ENCODE measurements around the gene KRT15. TPM values are rescaled to one million over a fixed set of nuclear protein-coding genes. Genes with fewer than 3 reads are reported as not detected.

Gene KRT15
- 0.78 TPM in 1 of 2 replicates, not detected in the other for total RNA-seq

DNA sequence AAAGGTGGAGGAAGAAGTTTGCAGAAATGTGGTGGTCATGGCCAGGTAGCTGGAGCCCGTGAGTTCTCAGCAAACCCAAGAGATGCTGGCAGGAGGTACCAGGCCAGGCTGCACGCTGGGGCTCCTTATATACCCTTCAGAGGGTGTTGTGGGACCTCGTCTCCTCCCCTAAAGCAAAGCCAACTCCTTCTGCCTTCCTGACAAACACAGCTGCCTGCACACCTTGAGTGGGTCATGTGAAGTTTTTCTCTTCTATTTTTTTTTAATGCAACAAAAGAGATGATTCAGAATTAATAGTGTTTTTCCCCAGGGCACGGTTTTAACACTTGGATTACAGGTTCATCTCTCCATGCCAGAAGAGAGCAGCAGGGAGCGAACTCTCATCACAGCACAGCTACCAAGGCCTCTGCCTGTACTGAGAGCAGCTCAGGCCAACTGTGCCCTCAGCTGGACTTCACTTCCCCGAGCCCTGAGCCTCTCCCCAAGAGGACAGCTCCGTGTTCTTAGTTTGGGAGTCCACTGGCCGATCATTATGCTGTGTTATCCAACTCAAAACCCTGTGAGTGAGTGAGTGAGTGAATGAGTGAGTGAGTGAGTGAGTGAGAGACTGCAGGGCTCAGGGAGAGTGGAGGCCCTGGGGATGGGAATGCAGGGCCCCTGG, at the start of gene KRT15:
Gene KRT15 (minus strand): TSS at position 102 of the 661 bp plus-strand sequence. CDS start 63 bp downstream, at position 39.

DNA sequence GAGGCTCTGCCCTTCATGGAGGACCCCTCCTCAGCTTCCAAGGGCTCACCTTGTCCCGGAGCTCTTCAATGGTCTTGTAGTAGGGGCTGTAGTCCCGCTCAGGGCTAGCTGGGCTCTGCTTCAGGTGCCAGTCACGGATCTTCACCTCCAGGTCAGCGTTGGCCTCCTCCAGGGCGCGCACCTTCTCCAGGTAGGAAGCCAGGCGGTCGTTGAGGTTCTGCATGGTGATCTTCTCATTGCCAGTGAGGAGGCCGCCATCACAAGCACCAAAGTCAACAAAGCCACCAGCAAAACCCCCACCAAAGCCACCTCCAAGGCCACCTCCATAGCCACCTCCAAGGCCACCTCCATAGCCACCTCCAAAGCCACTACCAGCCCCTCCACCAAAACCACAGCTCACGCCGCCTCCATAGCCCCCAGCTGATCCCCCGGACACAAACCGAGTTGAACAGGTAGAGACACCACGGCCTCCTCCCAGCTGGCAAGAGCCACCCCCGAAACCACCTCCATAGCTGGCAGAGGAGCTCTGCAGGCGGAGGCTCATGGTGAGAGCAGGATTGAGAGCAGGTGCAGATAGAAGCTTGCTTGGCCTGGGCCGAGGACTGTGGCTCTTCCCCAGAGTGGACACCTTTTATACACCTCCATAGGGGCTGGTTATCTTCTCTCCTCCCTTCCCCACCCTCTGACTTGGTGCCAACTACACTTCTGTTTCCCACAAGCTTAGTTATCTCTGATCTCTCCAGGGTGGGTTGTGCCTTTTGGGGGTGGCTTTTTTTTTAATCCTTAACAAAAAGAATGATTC, 13.5 kb downstream of the KRT15 start, which contains the start of gene KRT13:
Gene KRT13 (minus strand): TSS at position 606 of the 802 bp plus-strand sequence. CDS start 62 bp downstream, at position 544.

DNA sequence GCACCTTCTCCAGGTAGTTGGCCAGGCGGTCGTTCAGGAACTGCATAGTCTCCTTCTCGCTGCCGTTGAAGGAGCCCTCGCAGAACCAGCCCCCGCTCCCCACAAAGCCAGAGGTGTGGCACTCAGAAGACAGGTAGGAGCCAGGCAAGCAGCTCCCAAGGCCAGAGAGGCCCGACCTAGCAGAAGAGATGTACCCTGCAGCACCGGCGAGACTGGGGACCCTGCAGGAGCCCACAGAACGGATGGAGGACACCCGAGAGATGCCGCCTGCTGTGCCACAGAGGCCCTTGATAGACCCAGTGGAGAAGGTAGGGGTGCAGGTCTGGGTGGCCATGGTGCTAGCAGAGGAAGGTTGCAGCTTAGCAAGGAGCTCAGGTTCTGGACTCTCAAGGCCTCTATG, 29.2 kb downstream of the KRT15 start, which contains the start of gene KRT36:
Gene KRT36 (minus strand): TSS at position 380 of the 400 bp plus-strand sequence. CDS start 46 bp downstream, at position 334.

DNA sequence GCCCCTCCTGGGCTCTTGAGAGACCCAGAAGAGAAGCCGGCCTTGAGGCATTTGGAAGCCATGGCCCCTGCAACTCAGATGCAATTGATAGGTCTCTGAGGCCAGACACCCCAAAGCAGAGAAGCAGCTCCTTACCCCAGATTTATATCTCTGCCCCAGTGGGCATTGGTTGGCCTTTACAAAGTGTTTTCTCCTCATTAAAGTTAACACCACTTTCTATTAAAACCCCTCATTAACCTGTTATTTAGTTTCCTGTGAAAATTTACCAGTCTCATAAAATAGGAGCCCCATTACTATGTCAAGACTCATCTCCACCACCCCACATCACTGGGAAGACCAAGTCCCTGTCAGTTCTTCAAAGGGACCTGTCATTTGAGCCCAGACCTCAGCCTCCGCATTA, 37.7 kb downstream of the KRT15 start, which contains the start of gene KRT35:
Gene KRT35 (minus strand): TSS at position 116 of the 400 bp plus-strand sequence. CDS start 54 bp downstream, at position 62.

DNA sequence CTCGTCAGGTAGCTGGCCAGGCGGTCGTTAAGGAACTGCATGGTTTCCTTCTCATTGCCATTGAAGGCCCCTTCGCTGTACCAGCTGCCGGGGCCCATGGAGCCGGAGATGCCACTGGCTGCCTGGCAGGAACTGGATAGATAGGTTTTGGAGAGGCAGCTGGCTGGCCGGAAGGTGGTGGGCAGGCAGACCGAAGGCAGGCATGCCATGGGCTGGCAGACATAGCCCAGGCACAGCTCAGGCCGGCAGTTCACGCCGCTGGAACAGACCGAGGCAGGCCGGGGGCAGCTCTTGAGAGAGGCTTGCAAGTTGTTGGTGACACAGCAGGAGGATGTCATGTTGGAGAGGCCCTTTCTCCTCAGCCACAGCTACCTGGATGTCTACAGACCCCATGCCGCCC, 51.7 kb downstream of the KRT15 start, which contains the start of gene KRT32:
Gene KRT32 (minus strand): TSS at position 399 of the 400 bp plus-strand sequence. CDS start 61 bp downstream, at position 338.

Small RNAs within 50 kb of the gene (small RNA-seq; reads per million reads assigned to genes)
- gene RNU2-32P = 5.0 reads per million, percentile 92 among the genes with 10 or more reads in this experiment

Other genes starting within 250 kb of the KRT15 start
- gene KRTAP9-7, start 243.2 kb downstream of the KRT15 start, total RNA-seq = not detected in 2 replicates
- gene KRTAP29-1, start 216.0 kb downstream of the KRT15 start, total RNA-seq = not detected in 2 replicates
- gene KRTAP16-1, start 209.6 kb downstream of the KRT15 start, total RNA-seq = not detected in 2 replicates
- gene KRTAP17-1, start 203.2 kb downstream of the KRT15 start, total RNA-seq = not detected in 2 replicates
- not detected in 2 replicates for gene KRT33A, start 168.1 kb downstream of the KRT15 start, total RNA-seq
- gene KRT33B, start 149.1 kb downstream of the KRT15 start, total RNA-seq = not detected in 2 replicates
- 0.37 and 0.59 TPM in 2 replicates for gene KRT34, start 136.6 kb downstream of the KRT15 start, total RNA-seq
- not detected in 2 replicates for gene KRT31, start 121.3 kb downstream of the KRT15 start, total RNA-seq
- not detected in 2 replicates for gene KRT37, start 94.3 kb downstream of the KRT15 start, total RNA-seq
- gene KRT38, start 77.9 kb downstream of the KRT15 start, total RNA-seq = not detected in 2 replicates
- gene KRT32, start 51.5 kb downstream of the KRT15 start, total RNA-seq = not detected in 2 replicates
- not detected in 2 replicates for gene KRT35, start 37.7 kb downstream of the KRT15 start, total RNA-seq
- gene KRT36, start 29.0 kb downstream of the KRT15 start, total RNA-seq = not detected in 2 replicates
- gene KRT13, start 13.3 kb downstream of the KRT15 start, total RNA-seq = not detected in 2 replicates
- 3.7 and 12.5 TPM in 2 replicates for gene KRT19, start 9.4 kb upstream of the KRT15 start, total RNA-seq
- not detected in 2 replicates for gene KRT9, start 53.2 kb upstream of the KRT15 start, total RNA-seq
- 0.59 TPM in 1 of 2 replicates, not detected in the other for gene KRT14, start 68.0 kb upstream of the KRT15 start, total RNA-seq
- gene KRT16, start 93.9 kb upstream of the KRT15 start, total RNA-seq = not detected in 2 replicates
- 1.2 and 1.8 TPM in 2 replicates for gene KRT17, start 105.7 kb upstream of the KRT15 start, total RNA-seq
- gene EIF1, start 170.0 kb upstream of the KRT15 start, total RNA-seq = 55.1 and 55.7 TPM in 2 replicates
- gene GAST, start 193.4 kb upstream of the KRT15 start, total RNA-seq = not detected in 2 replicates
- not detected in 2 replicates for gene HAP1, start 215.8 kb upstream of the KRT15 start, total RNA-seq